ENCODE data around the gene ROM1. TPM values are rescaled to one million over a fixed set of nuclear protein-coding genes. Genes with fewer than 3 reads are reported as not detected.

Gene ROM1
- total RNA-seq, 2 donors from 2014 or later: 11.4 to 12.6 TPM

DNA sequence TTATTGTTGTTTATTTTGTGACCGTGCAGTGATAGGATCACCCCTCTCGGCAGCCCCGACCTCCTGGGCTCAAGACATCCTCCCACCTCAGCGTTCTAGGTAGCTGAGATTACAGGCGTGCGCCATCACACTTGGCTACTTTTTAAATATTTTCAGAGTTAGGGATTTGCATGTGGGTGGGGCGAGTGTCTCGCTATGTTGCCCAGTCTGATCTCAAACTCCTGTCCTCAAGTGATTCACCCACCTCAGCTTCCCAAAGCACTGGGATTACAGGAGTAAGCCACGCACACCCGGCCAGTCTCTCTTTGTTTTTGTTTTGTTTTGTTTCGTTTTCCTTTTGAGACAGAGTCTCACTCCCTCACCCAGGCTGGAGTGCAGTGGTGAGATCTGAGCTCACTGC lies 41.2 kb downstream of the ROM1 start:
- no peak for ATAC-seq (ENCODE audit: insufficient number of reproducible peaks, low FRiP score, low read depth)

DNA sequence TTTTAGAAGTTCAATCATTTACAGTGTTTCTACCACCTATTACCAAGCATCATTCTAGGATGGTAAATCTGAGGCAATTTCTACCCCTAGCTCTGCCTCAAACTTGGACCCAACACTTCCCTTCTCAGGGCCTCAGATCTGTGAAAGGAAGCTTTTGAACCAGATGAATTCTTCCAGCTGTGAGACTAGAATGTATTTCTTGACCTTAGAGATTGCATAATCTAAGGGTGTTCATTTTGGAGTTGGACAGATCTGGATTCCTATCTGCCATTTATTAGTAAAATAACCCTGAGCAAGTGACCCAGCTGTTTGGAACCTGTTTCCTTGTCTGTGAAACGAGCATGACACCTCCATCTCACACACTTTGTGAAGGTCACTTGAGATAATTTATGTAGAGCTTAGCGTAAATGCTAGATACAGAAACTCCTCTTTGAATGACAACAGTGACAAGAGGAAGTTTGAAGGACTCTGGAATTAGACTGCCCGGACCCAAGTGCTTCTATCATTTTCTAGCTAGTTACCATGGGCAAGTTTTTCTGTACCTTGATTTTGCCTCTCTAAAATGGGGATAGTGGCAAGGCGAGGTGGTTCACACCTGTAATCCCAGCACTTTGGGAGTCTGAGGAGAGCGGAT lies 43.9 kb downstream of the ROM1 start:
- H3K27ac ChIP-seq: no peak overlapping the region
- no peaks in the 10 kb centered on the region for H3K9me3 ChIP-seq
- no peak for DNase-seq (ENCODE audit: low spot score)
- no peak for ATAC-seq (ENCODE audit: insufficient number of reproducible peaks, low FRiP score, low read depth)
- H3K36me3 ChIP-seq: no peaks in the 10 kb centered on the region
- no peak overlapping the region for H3K4me3 ChIP-seq
- H3K4me1 ChIP-seq (ENCODE audit: control insufficient read depth in 1 of 2, low read depth in 2 of 2): peaks cover 5 to 8% of the 10 kb centered on the region in 2 donors
- TF ChIP-seq CTCF (IDR thresholded peaks at IDR 0.05): no peak
- no peaks in the 10 kb centered on the region for H3K27me3 ChIP-seq (replicated peaks; ENCODE audit: insufficient read depth)

More for the DNA sequence above, 41.2 kb downstream of the ROM1 start:
- TF ChIP-seq CTCF (IDR thresholded peaks at IDR 0.05): no peak
- no peak overlapping the region for H3K4me3 ChIP-seq
- H3K36me3 ChIP-seq: peaks cover 5% of the 10 kb centered on the region
- no peaks in the 10 kb centered on the region for H3K27me3 ChIP-seq (replicated peaks; ENCODE audit: insufficient read depth)
- no peak for DNase-seq (ENCODE audit: low spot score)
- H3K27ac ChIP-seq: no peak overlapping the region
- peaks cover 10 to 14% of the 10 kb centered on the region in 2 donors for H3K4me1 ChIP-seq (ENCODE audit: control insufficient read depth in 1 of 2, low read depth in 2 of 2)
- H3K9me3 ChIP-seq: no peaks in the 10 kb centered on the region

- peaks cover 21 to 33% of the 10 kb centered on the region in 2 donors for H3K4me1 ChIP-seq (ENCODE audit: control insufficient read depth in 1 of 2, low read depth in 2 of 2)
- DNase-seq (ENCODE audit: low spot score): no peak
These were observed 51.5 kb downstream of the ROM1 start for GRCh38 chr11:62664405-62665074.

More at GRCh38 chr11:62664405-62665074, 51.5 kb downstream of the ROM1 start:
- H3K36me3 ChIP-seq: peaks cover 9% of the 10 kb centered on the region
- peak overlapping the region; percentile 72 for H3K4me3 ChIP-seq
- H3K27ac ChIP-seq: peak overlapping the region; percentile 86 to 90
- ATAC-seq (ENCODE audit: insufficient number of reproducible peaks, low FRiP score, low read depth): peak; percentile 5
- no peaks in the 10 kb centered on the region for H3K27me3 ChIP-seq (replicated peaks; ENCODE audit: insufficient read depth)
- TF ChIP-seq CTCF (IDR thresholded peaks at IDR 0.05): no peak
- H3K9me3 ChIP-seq: no peaks in the 10 kb centered on the region

Other genes with a start within 250 kb of the ROM1 start
- gene SCGB1A1, start 194.2 kb upstream of the ROM1 start, total RNA-seq: not detected
- 1,000 to 10,000 TPM; 1,009 to 1,046 TPM for gene AHNAK, start 66.5 kb upstream of the ROM1 start, total RNA-seq
- 100 to 1,000 TPM; 719 to 780 TPM for gene EEF1G, start 39.4 kb upstream of the ROM1 start, total RNA-seq
- gene TUT1, start 21.7 kb upstream of the ROM1 start, total RNA-seq: 10 to 100 TPM in 1 of 2 donors, 1 to 10 TPM in 1; 9.5 to 12.5 TPM
- gene MTA2, start 11.4 kb upstream of the ROM1 start, total RNA-seq: 100 to 1,000 TPM in 1 of 2 donors, 10 to 100 TPM in 1; 55.9 to 124 TPM
- 100 to 1,000 TPM; 106 to 111 TPM for gene EML3, start 482 bp upstream of the ROM1 start, total RNA-seq
- gene B3GAT3, start 8.7 kb downstream of the ROM1 start, total RNA-seq: 10 to 100 TPM; 27.5 to 30.3 TPM
- gene GANAB, start 33.4 kb downstream of the ROM1 start, total RNA-seq: 100 to 1,000 TPM; 120 to 159 TPM
- gene INTS5, start 40.0 kb downstream of the ROM1 start, total RNA-seq: 10 to 100 TPM; 16.4 to 24.3 TPM
- 10 to 100 TPM; 20.5 to 28.6 TPM for gene C11orf98, start 52.0 kb downstream of the ROM1 start, total RNA-seq
- gene CSKMT, start 52.1 kb downstream of the ROM1 start, total RNA-seq: 1 to 10 TPM; 1.5 to 2.9 TPM
- gene UQCC3, start 58.4 kb downstream of the ROM1 start, total RNA-seq: 1 to 10 TPM; 2.3 to 7.3 TPM
- gene LBHD1, start 59.0 kb downstream of the ROM1 start, total RNA-seq: 1 to 10 TPM; 3.7 to 7.8 TPM
- gene UBXN1, start 65.8 kb downstream of the ROM1 start, total RNA-seq: 100 to 1,000 TPM in 1 of 2 donors, 10 to 100 TPM in 1; 88.6 to 159 TPM
- 10 to 100 TPM; 10.5 to 22.5 TPM for gene LRRN4CL, start 76.3 kb downstream of the ROM1 start, total RNA-seq
- 10 to 100 TPM; 14.0 to 50.9 TPM for gene BSCL2, start 94.2 kb downstream of the ROM1 start, total RNA-seq
- gene GNG3, start 94.4 kb downstream of the ROM1 start, total RNA-seq: not detected
- 10 to 100 TPM; 21.3 to 41.8 TPM for gene HNRNPUL2, start 114.2 kb downstream of the ROM1 start, total RNA-seq
- 10 to 100 TPM in 1 of 2 donors, 1 to 10 TPM in 1; 9.1 to 14.5 TPM for gene TTC9C, start 115.2 kb downstream of the ROM1 start, total RNA-seq
- 1 to 10 TPM; 6.2 to 7.6 TPM for gene ZBTB3, start 140.9 kb downstream of the ROM1 start, total RNA-seq
- gene POLR2G, start 148.3 kb downstream of the ROM1 start, total RNA-seq: 10 to 100 TPM; 37.0 to 54.4 TPM
- gene TAF6L, start 158.1 kb downstream of the ROM1 start, total RNA-seq: 10 to 100 TPM; 18.5 to 22.2 TPM
- gene TMEM179B, start 174.1 kb downstream of the ROM1 start, total RNA-seq: 10 to 100 TPM; 45.6 to 70.8 TPM
- 10 to 100 TPM; 11.1 to 30.2 TPM for gene TMEM223, start 178.7 kb downstream of the ROM1 start, total RNA-seq
- gene NXF1, start 192.2 kb downstream of the ROM1 start, total RNA-seq: 100 to 1,000 TPM in 1 of 2 donors, 10 to 100 TPM in 1; 82.9 to 109 TPM
- 10 to 100 TPM; 32.0 to 46.8 TPM for gene STX5, start 218.8 kb downstream of the ROM1 start, total RNA-seq
- not detected for gene TEX54, start 219.6 kb downstream of the ROM1 start, total RNA-seq
- 10 to 100 TPM; 19.8 to 55.2 TPM for gene WDR74, start 226.3 kb downstream of the ROM1 start, total RNA-seq

All from thoracic aorta (tissue), 2 donors.